ENCODE measurements around the gene ALDOC. TPM values are rescaled to one million over a fixed set of nuclear protein-coding genes. Genes with fewer than 3 reads are reported as not detected.

Gene ALDOC
- total and polyA plus RNA-seq, 10 of the 15 experiments (the other 5 are each of a cell fraction or from before 2014, with no cell fraction given) = 16.0 to 268 (median 78.2) TPM

GRCh38 chr17:28567604-28568003, 9.1 kb downstream of the ALDOC start (continued):
- TF ChIP-seq HDGF (IDR thresholded peaks at IDR 0.05) = no peak
- no peak for TF ChIP-seq BACH1 (IDR thresholded peaks at IDR 0.05; ENCODE audit: borderline replicate concordance)
- TF ChIP-seq HDAC2 (IDR thresholded peaks at IDR 0.05) = no peak
- peak; percentile 94 for TF ChIP-seq IKZF2 (IDR thresholded peaks at IDR 0.05)
- TF ChIP-seq SMAD5 (IDR thresholded peaks at IDR 0.05; ENCODE audit: low read depth) = no peak
- no peak for TF ChIP-seq ESRRA (IDR thresholded peaks at IDR 0.05; ENCODE audit: low read length)
- TF ChIP-seq RBBP5 (conservative IDR thresholded peaks at IDR 0.05) = no peak
- no peak for TF ChIP-seq NFYA (IDR thresholded peaks at IDR 0.05; ENCODE audit: borderline replicate concordance, low read depth, low read length)
- no peak for TF ChIP-seq E4F1 (IDR thresholded peaks at IDR 0.05; ENCODE audit: borderline replicate concordance, partially characterized antibody)
- TF ChIP-seq SREBF1 (IDR thresholded peaks at IDR 0.05; ENCODE audit: low read length) = no peak
- no peak for TF ChIP-seq SIX5 (IDR thresholded peaks at IDR 0.05; ENCODE audit: low read depth, low read length, severe bottlenecking)
- no peak for TF ChIP-seq RAD51 (IDR thresholded peaks at IDR 0.05)
- no peak for TF ChIP-seq TARDBP (IDR thresholded peaks at IDR 0.05; ENCODE audit: borderline replicate concordance)
- TF ChIP-seq RELA (IDR thresholded peaks at IDR 0.05; ENCODE audit: borderline replicate concordance, partially characterized antibody) = no peak
- no peak for TF ChIP-seq ASH2L (IDR thresholded peaks at IDR 0.05; ENCODE audit: borderline replicate concordance, low read depth)
- no peak for TF ChIP-seq BMI1 (IDR thresholded peaks at IDR 0.05; ENCODE audit: borderline replicate concordance)
- TF ChIP-seq EGR1 (IDR thresholded peaks at IDR 0.05; ENCODE audit: borderline replicate concordance in 1 of 2, low read depth in 2 of 2, low read length in 2 of 2) = no peak
- no peak for TF ChIP-seq BCL3 (IDR thresholded peaks at IDR 0.05; ENCODE audit: borderline replicate concordance, insufficient read depth, low read depth, low read length, poor library complexity, severe bottlenecking)
- TF ChIP-seq SIN3A (IDR thresholded peaks at IDR 0.05; ENCODE audit: low read depth, low read length) = no peak
- 0 out of 3 replicates have a peak, but pooled peaks have one; percentile 40 for TF ChIP-seq POU2F2 (IDR thresholded peaks at IDR 0.05; ENCODE audit: borderline replicate concordance, low read depth, low read length)
- TF ChIP-seq CUX1 (IDR thresholded peaks at IDR 0.05; ENCODE audit: insufficient replicate concordance, low read depth, low read length) = no peak
- TF ChIP-seq RB1 (IDR thresholded peaks at IDR 0.05; ENCODE audit: borderline replicate concordance) = no peak
- no peak for TF ChIP-seq MYB (IDR thresholded peaks at IDR 0.05; ENCODE audit: borderline replicate concordance, low read depth, low read length)
- no peak for TF ChIP-seq NR2C1 (IDR thresholded peaks at IDR 0.05)
